H1 (cell line): ENCODE measurements around the gene GAB2. TPM values are rescaled to one million over a fixed set of nuclear protein-coding genes. Genes with fewer than 3 reads are reported as not detected.

ENCODE experiments used
- ATF2 ChIP-seq: IDR thresholded peaks from 2 replicates; pipeline ENCODE4 v1.6.1; 2012; ENCODE audit warnings: low read length, inconsistent platforms
- CTBP2 ChIP-seq: IDR thresholded peaks from 2 replicates; pipeline ENCODE4 v1.7.0; 2011; ENCODE audit warnings: borderline replicate concordance, mild to moderate bottlenecking, moderate library complexity, mixed read lengths, low read length; ENCODE audit not compliant: insufficient read depth, insufficient read length
- ZNF274 ChIP-seq: IDR thresholded peaks from 2 replicates; pipeline ENCODE4 v1.7.0; 2012; ENCODE audit warnings: low read length, borderline replicate concordance; ENCODE audit errors: extremely low read depth
- polyA plus RNA-seq, 7 experiments: library from polyadenylated mRNA; depleted of rRNA in 3 of 7; stranded (reverse) in 5 of 7; unstranded in 2 of 7; fragments of >200 nt in 5 of 7; fragments of 200-250 nt in 2 of 7; gene quantifications; 1 replicate in 5 of 7; 2 replicates in 1 of 7; 4 replicates in 1 of 7; pipeline versions ENCODE4 v1.2.1 to v1.2.3, GENCODE V29; 2011 to 2013; ENCODE audit warnings: missing spikeins in 2 of 7, mixed read lengths in 2 of 7
- total RNA-seq: library from RNA; stranded (reverse); fragmentation: NEBNext Ultra II Directional; extraction: Animal tissue kit (Norgen Biotek cat#: 25700); gene quantifications from 2 replicates; pipeline ENCODE4 v1.2.1, GENCODE V29; 2021

The GAB2 gene
- total and polyA plus RNA-seq, 2 of the 8 experiments (the other 6 are each of a cell fraction or from before 2014, with no cell fraction given) = 6.3 to 14.0 TPM

- TF ChIP-seq ATF2 (no peak), CTBP2 (no peak), ZNF274 (no peak)
These were observed 240.4 kb downstream of the GAB2 start (continued) for GRCh38 chr11:78177216-78177615.
